MCF 10A (cell line): ENCODE results near the gene EFNA3. TPM values are rescaled to one million over a fixed set of nuclear protein-coding genes. Genes with fewer than 3 reads are reported as not detected.

Experiments
- BruUV-seq: library from RNA; stranded (reverse); fragments of 400-500 nt; replicated peaks from 2 replicates; lab custom pipeline; 2021; lab: Mats Ljungman, UMichigan
- CTCF ChIA-PET: fragments of 300-600 bp; sonication (Branson Sonifier 250); formaldehyde crosslinking; extraction: SDS; loops from one replicate; lab custom pipeline; 2021; ENCODE audit warnings: antibody characterized with exemption, inconsistent platforms; lab: Yijun Ruan, JAX
- POLR2A ChIA-PET: fragments of 300-600, 350-650 bp; sonication (Branson Sonifier 250); formaldehyde crosslinking; extraction: SDS; loops from one replicate; lab custom pipeline; 2020; ENCODE audit warnings: antibody characterized with exemption, inconsistent platforms; lab: Yijun Ruan, JAX
- DNase-seq: peaks from one replicate; pipeline ENCODE4 v3.0.0-alpha.2; 2018; ENCODE audit not compliant: unreplicated experiment
- H3K27ac Mint-ChIP-seq: one replicate; pipeline ENCODE4 v1.8.0; 2022; ENCODE audit warnings: mild to moderate bottlenecking, low read depth, mixed read lengths; ENCODE audit not compliant: unreplicated experiment
- H3K27me3 Mint-ChIP-seq: one replicate; pipeline ENCODE4 v1.8.0; 2022; ENCODE audit warnings: mixed read lengths; ENCODE audit not compliant: insufficient read depth, unreplicated experiment
- H3K36me3 Mint-ChIP-seq: one replicate; pipeline ENCODE4 v1.8.0; 2022; ENCODE audit warnings: mild to moderate bottlenecking, moderate library complexity, mixed read lengths; ENCODE audit not compliant: insufficient read depth, unreplicated experiment
- H3K4me1 Mint-ChIP-seq: one replicate; pipeline ENCODE4 v1.8.0; 2022; ENCODE audit warnings: mixed read lengths; ENCODE audit not compliant: insufficient read depth, unreplicated experiment
- H3K4me3 Mint-ChIP-seq: one replicate; pipeline ENCODE4 v1.8.0; 2022; ENCODE audit warnings: mild to moderate bottlenecking, moderate library complexity, mixed read lengths; ENCODE audit not compliant: unreplicated experiment
- H3K9me3 Mint-ChIP-seq: one replicate; pipeline ENCODE4 v1.8.0; 2022; ENCODE audit warnings: mixed read lengths; ENCODE audit not compliant: unreplicated experiment
- CTCF ChIP-seq: fragments of 200-600 bp; IDR thresholded peaks from one replicate; pipeline ENCODE4 v1.8.0; 2022; ENCODE audit warnings: antibody characterized with exemption, mild to moderate bottlenecking; ENCODE audit not compliant: unreplicated experiment
- intact Hi-C: fragments of 100-400 bp; cut with micrococcal nuclease; formaldehyde crosslinking; loops from 2 replicates; pipeline ENCODE4 v1.14.1; 2022
- total RNA-seq: library from RNA; stranded (reverse); gene quantifications from 2 replicates; pipeline ENCODE4 v1.2.3, GENCODE V29; 2022

EFNA3 gene
- total RNA-seq, 1 experiment from 2014 or later, result 1.7 TPM

- ChIA-PET CTCF (interaction anchor here (0.6 to 13.1 kb wide), 13 partner anchors 10 to 583 kb away, joined by 3 to 231 read pairs (median 5); no protein-coding TSS in a partner anchor), POLR2A (interaction anchor here (0.6 to 7.5 kb wide), 17 partner anchors 12 to 583 kb away, joined by 3 to 76 read pairs (median 7); partner anchors contain the start of genes ADAM15, CKS1B, EFNA3 and FLAD1)
- peak overlapping the region; percentile 3 for H3K27ac Mint-ChIP-seq
- H3K36me3 Mint-ChIP-seq, result peaks cover 57% of the 10 kb centered on the region
- intact Hi-C loops, result no loop called here
- peaks cover 31% of the 10 kb centered on the region for H3K4me1 Mint-ChIP-seq
- TF ChIP-seq CTCF, result no peak
- peak; percentile 50 for DNase-seq
- no peaks in the 10 kb centered on the region for H3K9me3 Mint-ChIP-seq
- BruUV-seq, result TSS peak; percentile 55
- H3K4me3 Mint-ChIP-seq, result peak overlapping the region; percentile 81
- no peaks in the 10 kb centered on the region for H3K27me3 Mint-ChIP-seq
These were observed 14.4 kb upstream of the EFNA3 start for GRCh38 chr1:155064111-155064831.

- no peak for TF ChIP-seq CTCF
- H3K9me3 Mint-ChIP-seq, result no peaks in the 10 kb centered on the region
- H3K4me1 Mint-ChIP-seq, result peaks cover 31% of the 10 kb centered on the region
- H3K27ac Mint-ChIP-seq, result no peak overlapping the region
- no TSS peak for BruUV-seq
- no peak for DNase-seq
- H3K4me3 Mint-ChIP-seq, result peak overlapping the region; percentile 81
- CTCF ChIA-PET, result interaction anchor here (1.1 to 13.1 kb wide), 11 partner anchors 10 to 584 kb away, joined by 3 to 231 read pairs (median 5); no protein-coding TSS in a partner anchor
- intact Hi-C loops, result no loop called here
- peaks cover 54% of the 10 kb centered on the region for H3K36me3 Mint-ChIP-seq
- H3K27me3 Mint-ChIP-seq, result no peaks in the 10 kb centered on the region
- POLR2A ChIA-PET, result interaction anchor here (0.6 to 7.5 kb wide), 17 partner anchors 11 to 584 kb away, joined by 3 to 76 read pairs (median 5); partner anchors contain the start of genes ADAM15, CKS1B, EFNA3 and FLAD1
These were observed 13.7 kb upstream of the EFNA3 start for GRCh38 chr1:155064832-155065429.

GRCh38 chr1:155066777-155067176, 11.9 kb upstream of the EFNA3 start:
- H3K27me3 Mint-ChIP-seq, result no peaks in the 10 kb centered on the region
- ChIA-PET CTCF (interaction anchor here (0.7 to 13.1 kb wide), 5 partner anchors 9 to 131 kb away, joined by 3 to 231 read pairs (median 9); no protein-coding TSS in a partner anchor), POLR2A (interaction anchor here (1.1 to 7.5 kb wide), 3 partner anchors 10 to 129 kb away, joined by 3 to 76 read pairs (median 41); partner anchors contain the start of genes CKS1B, EFNA3 and SHC1)
- H3K9me3 Mint-ChIP-seq, result no peaks in the 10 kb centered on the region
- intact Hi-C loops, result no loop called here
- peaks cover 43% of the 10 kb centered on the region for H3K36me3 Mint-ChIP-seq
- no peak for TF ChIP-seq CTCF
- no peak overlapping the region for H3K27ac Mint-ChIP-seq
- H3K4me1 Mint-ChIP-seq, result peaks cover 29% of the 10 kb centered on the region
- no peak for DNase-seq
- no TSS peak for BruUV-seq
- no peak overlapping the region for H3K4me3 Mint-ChIP-seq

- H3K27me3 Mint-ChIP-seq, result no peaks in the 10 kb centered on the region
- CTCF ChIA-PET, result interaction anchor here (0.5 to 13.1 kb wide), 7 partner anchors 9 to 104 kb away, joined by 3 to 231 read pairs (median 6); partner anchors contain the start of gene KRTCAP2
- H3K9me3 Mint-ChIP-seq, result no peaks in the 10 kb centered on the region
- peaks cover 24% of the 10 kb centered on the region for H3K4me1 Mint-ChIP-seq
- peaks cover 36% of the 10 kb centered on the region for H3K36me3 Mint-ChIP-seq
- DNase-seq, result no peak
- H3K27ac Mint-ChIP-seq, result peak overlapping the region; percentile 24
- no peak for TF ChIP-seq CTCF
- POLR2A ChIA-PET, result interaction anchor here (1.9 kb wide), 1 partner anchor 10 kb away, joined by 5 read pairs; the partner anchor contains the start of gene EFNA3
- BruUV-seq, result no TSS peak
- intact Hi-C loops, result no loop called here
- no peak overlapping the region for H3K4me3 Mint-ChIP-seq
These were observed 10.0 kb upstream of the EFNA3 start for GRCh38 chr1:155068599-155068998.
